ENCODE data around the gene CNKSR2.

CNKSR2 gene

GRCh38 chrX:21374163-21374993 lies at the start of gene CNKSR2:
Gene CNKSR2 (plus strand): TSS chrX:21374418. CDS start chrX:21374898, 480 bp downstream.
- peak; percentile 18 for DNase-seq

- DNase-seq = no peak
Measured at GRCh38 chrX:21354725-21355124, 19.5 kb upstream of the CNKSR2 start.

- no peak for DNase-seq
Measured at GRCh38 chrX:21355831-21356230, 18.4 kb upstream of the CNKSR2 start.

GRCh38 chrX:21369613-21370012 lies 4.6 kb upstream of the CNKSR2 start:
- DNase-seq = no peak

- no peak for DNase-seq
Measured at GRCh38 chrX:21373001-21373400, 1.2 kb upstream of the CNKSR2 start.

GRCh38 chrX:21373637-21374162 lies 518 bp upstream of the CNKSR2 start:
- no peak for DNase-seq

GRCh38 chrX:21374994-21375707 lies 933 bp downstream of the CNKSR2 start:
- DNase-seq = no peak

- no peak for DNase-seq
Measured at GRCh38 chrX:21375708-21376009, 1.4 kb downstream of the CNKSR2 start.

GRCh38 chrX:21376636-21377035 lies 2.4 kb downstream of the CNKSR2 start:
- no peak for DNase-seq

GRCh38 chrX:21379991-21380390 lies 5.8 kb downstream of the CNKSR2 start:
- no peak for DNase-seq

- DNase-seq = no peak
Measured at GRCh38 chrX:21382715-21383114, 8.5 kb downstream of the CNKSR2 start.

GRCh38 chrX:21383546-21383945 lies 9.3 kb downstream of the CNKSR2 start:
- DNase-seq = no peak

- no peak for DNase-seq
Measured at GRCh38 chrX:21384178-21384577, 10.0 kb downstream of the CNKSR2 start.

- no peak for DNase-seq
Measured at GRCh38 chrX:21394792-21395191, 20.6 kb downstream of the CNKSR2 start.

- no peak for DNase-seq
Measured at GRCh38 chrX:21398426-21398825, 24.2 kb downstream of the CNKSR2 start.

- DNase-seq = no peak
Measured at GRCh38 chrX:21400408-21401121, 26.3 kb downstream of the CNKSR2 start.

GRCh38 chrX:21408307-21408706 lies 34.1 kb downstream of the CNKSR2 start:
- DNase-seq = no peak

- no peak for DNase-seq
Measured at GRCh38 chrX:21408788-21409187, 34.6 kb downstream of the CNKSR2 start.

GRCh38 chrX:21412029-21412428 lies 37.8 kb downstream of the CNKSR2 start:
- no peak for DNase-seq

- no peak for DNase-seq
Measured at GRCh38 chrX:21412883-21413282, 38.7 kb downstream of the CNKSR2 start.

GRCh38 chrX:21427086-21427485 lies 52.9 kb downstream of the CNKSR2 start:
- no peak for DNase-seq

- DNase-seq = no peak
Measured at GRCh38 chrX:21437036-21437435, 62.8 kb downstream of the CNKSR2 start.

- DNase-seq = no peak
Measured at GRCh38 chrX:21438792-21439191, 64.6 kb downstream of the CNKSR2 start.

GRCh38 chrX:21440911-21441310 lies 66.7 kb downstream of the CNKSR2 start:
- DNase-seq = no peak

Data from NCI-H524 treated with DMSO at 0.1 percent for 48 hours (cell line).